CD4-positive, alpha-beta T cell treated with Interleukin-10 for 1 hour (primary cell): ENCODE results near the gene CCDC102B.
"Not testable (repeated sequence)": the region's sequence is repeated elsewhere in the genome, so short reads cannot be mapped to it uniquely, and the experiment has no call there.

Source experiments
- DNase-seq: peaks from one replicate; pipeline ENCODE4 v3.0.0-alpha.2; 2020

The CCDC102B gene

DNA sequence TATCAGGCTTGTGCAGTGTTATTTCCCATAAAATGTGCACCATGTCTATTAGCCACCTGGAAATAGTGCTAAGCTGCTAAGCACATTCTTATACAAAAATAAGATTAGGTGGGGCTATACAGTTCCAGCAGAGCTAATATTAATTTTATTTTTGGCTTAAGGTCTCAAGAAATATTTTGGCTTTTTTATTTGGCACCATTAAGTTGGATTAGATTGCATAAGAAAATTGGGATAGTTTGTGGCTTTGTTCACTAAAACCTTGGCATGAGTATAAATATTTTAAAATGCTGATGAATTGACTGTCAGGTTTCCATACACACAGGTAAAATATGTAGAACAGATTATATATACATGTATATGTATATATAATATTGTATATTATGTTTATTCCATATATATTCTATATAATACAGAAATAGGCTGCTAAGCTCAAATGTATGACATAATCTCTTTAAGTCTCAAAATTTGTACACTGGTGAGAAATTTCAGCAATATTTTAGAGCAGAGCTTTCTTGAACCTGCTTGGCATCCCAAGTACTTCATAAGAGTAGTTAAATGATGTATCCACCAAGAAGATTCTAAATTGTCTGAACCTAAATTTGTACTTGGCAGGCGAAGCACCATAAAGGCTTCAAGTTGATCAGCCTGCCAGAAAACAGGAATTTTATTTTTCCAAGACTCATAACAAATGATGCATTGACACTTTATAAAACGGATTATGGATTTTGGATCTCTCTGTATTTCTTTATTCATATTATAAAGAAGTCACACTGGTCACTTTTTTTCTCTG, 32.6 kb downstream of the CCDC102B start:
- DNase-seq = no peak

DNA sequence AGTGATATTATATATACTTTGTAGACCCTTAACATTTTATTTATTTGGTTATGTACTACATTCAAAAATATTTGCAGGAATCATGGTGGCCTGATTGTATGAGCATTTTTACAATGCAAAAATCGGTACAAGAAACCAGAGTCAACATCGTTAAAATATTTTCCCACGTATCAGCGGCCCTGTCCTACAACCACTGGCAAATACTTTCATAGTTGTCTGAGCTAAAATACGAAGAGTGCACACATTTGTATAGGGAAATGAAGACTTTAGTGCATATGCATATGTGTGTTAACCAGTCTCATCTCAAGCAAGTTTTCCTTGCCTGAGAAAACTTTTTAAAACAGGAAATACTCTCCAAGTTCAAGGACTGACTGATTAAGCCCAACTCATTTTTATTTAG, 35.9 kb downstream of the CCDC102B start:
- DNase-seq = no peak

DNA sequence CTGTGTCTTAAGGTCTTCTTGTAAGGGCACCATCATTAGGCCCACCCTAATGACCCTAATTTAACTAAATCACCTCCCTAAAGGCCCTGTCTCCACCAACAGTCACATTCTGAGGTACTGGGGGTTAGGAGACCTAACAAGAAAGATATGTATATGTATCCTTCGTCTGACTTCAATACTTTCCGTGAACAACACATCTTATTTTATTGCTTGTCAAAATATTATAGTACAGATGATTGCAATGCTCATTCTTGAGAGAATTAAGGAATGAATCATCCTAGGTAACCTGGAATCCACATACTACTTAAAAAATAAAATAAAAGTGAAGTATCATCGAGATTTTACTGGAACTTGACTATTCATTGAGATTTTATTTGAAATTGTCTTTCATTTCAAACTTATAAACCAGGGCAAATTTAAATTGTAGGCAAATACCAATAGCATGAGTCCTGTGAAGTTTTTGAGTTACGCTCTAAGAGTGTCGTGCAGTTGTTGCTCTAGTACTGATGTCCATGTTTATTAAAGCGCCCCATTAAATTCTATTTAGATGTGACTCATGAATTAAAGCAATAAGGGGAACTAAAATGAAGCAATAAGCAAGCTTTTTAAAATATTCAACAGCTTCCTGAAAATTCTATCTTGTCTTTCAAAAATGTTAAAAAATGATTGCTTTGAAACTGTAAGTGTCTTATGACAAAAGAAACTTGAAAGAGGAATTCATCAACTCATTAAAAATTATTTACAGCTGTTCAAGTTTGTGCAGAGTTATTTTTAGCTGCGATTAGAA, 40.0 kb downstream of the CCDC102B start:
- DNase-seq = no peak

DNA sequence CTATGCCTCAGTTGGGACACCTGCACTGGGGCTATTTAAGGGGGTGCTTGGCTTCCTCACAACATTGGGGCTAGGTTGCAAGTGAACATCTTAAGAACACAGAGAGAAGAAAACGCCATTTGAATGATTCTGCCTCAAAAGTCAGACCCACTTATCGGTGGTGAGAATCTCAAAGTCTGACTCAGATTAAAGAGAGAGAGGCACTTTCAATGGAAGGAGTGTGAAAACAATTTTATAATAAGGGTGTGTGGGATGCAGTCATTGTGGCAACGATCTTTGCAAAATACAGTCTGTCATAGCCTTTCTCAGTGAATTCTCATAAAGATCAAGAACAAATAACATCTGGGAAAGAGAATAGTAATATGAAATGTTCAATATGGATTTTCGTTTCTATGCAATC, 41.8 kb downstream of the CCDC102B start:
- no peak for DNase-seq

DNA sequence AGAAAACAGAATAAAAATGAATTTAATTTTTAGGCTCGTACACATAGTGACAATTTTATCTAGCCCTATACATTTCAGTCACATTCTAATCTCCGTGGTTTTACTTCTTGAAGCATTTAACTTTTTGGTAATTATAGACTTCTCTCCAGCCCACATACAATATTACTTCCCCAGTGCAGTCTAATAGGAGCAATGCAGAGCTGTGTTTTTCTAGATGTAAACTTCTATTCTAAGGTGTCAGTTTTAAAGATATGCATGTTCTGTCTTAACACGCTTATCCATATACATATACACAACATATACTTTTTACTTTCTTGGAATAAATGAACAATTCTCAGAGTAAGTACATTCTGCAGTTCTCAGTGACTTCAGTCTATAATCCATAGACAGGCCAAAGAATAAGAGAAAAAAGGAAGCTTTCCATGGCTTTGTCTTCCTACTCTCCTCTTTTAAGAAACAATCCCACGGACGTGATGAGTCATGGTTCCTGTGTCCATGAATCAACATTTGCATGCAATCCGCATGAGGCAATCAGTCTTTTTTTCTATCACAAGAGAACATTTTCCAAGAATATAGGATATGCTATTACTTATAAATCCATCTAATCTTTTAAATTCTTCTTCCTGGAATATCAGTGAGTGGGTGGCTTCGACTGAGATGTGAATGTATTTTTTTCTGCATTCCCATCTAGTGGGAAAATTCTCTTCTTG, 42.8 kb downstream of the CCDC102B start:
- DNase-seq = no peak

DNA sequence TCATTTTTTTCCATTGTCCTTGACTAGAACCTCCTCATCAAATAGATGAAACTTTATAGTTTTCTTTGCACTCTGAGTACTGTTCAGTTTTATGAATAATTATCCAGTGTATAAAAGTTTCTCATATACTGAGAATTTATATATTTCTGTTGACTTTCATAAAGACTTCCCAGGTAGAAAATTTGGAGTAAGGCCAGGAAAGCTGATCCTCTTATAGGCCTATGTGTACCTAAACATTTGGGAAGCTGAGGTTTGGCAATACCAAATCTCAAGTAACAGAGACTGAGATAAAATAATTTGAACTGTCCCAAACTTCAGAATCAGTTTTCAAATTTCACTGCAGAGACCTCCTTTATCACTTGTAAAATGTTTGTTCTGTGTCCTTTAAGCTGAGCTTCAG, 43.4 kb downstream of the CCDC102B start:
- DNase-seq = no peak

DNA sequence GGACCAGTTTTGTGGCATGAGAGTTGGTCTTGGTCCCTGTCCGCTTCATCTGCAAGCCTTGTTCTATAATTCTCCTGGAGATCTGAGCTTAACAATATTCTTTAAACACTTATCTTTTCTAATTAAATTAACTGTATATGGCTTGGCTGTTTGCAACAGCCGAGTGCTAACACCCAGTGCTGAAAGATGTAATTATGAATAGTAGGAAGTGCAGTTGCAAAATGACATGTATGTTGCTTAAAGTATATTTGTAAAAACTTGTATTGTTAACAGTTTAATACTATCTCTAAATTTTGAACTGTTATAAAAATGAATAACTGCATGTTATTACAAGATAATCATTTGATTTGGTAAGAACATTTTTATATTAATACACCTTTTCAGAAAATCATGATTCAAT, 45.1 kb downstream of the CCDC102B start:
- DNase-seq = no peak

DNA sequence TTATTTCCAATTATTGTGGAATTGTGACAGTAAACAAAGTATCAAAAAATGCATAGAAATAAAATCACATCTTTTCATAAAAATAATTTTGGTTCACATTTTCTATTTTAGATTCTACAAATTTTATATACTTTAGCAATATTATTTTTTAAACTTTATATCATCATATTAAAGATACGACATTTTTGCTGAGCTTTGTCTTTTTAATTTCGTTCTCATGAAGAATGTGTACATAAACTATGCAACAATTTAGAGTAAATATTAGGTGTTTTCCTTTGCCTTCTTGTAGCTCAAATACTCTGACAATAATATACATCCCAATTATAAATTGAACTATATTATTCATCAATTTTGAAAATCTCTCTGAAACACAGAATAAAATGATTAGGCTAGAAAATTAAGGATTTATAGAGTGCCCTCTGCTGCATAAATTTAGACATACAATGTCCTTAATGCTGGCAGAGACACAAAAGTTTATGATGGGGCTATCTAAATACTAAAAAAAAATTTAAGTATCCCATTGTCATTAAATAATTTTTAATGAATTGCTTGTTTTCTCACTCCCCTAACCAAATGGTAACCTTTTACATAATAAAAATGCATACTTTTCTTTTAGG, 45.7 kb downstream of the CCDC102B start:
- no peak for DNase-seq

DNA sequence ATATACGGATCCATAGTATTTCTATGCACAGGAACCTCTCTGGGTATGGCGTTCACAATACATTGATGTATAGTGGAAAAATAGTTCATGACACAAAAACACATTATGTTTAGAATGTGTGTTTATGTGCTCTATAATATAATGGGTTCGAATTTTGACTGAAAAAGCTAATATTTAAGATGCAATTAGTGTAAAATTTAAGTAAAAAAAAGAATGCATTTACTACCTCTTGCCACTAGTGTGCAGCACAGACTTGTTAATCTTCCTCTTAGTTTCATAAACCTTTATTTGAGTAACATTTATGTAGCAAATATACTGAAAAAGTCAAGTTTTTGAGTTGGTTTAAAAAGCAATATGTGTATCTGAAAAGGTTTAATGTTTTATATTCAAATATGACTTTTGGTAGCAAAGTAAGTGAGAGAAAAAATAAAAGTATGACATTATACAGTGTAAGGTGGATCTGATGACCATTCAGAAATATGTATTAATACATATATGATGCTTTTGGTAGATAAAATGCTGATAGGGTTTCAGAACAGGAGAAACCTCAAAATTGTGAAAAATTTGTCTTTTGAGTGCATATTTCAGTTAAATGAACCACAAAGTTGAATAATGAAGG, 49.4 kb downstream of the CCDC102B start:
- DNase-seq = peak; percentile 4

DNA sequence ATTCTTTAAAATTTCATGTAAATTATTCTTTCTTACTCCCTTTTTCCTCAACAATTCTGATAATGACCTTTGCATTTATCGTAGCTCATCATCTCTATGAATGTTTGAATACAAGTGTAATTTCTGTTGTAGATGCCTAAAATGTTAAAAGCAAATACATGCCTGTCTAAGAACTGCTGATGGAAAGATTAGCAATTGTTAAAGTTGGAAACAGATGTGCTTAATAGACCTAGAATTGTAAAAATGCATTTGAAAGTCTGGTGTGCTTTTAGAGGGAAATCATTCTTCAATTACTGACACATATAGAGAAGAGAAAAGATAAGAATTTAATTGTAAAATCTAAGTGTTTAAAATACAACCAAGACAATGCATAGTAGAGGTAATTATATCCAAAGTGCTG, 50.4 kb downstream of the CCDC102B start:
- DNase-seq = no peak

DNA sequence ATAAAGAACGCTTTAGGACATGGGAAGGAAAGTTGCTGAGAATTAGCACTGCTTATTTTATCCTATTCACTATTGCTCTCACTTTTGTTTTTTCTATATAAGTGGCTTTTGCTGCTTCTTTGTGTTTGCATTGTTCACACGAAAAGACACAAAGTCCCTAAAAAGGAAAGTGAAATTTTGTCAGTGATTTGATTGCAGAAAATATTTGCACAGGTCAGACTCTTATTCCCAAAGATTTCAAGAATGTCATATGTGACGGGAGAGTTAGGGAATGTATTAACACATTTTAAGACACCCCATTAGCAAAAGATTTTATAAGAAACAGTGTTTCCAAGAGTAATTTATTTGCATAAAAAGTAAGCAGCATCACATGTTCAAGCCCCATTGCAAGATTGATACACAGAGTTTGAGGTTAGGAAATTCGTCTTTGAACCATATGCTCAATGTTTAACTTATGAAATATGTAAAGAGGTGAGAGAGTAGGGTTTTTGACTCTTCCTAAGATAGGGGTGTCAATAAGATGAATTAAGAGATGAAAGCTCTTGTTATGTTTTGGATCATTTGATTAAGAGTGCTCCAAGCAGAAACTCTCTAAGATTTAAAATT, 57.0 kb downstream of the CCDC102B start:
- no peak for DNase-seq

DNA sequence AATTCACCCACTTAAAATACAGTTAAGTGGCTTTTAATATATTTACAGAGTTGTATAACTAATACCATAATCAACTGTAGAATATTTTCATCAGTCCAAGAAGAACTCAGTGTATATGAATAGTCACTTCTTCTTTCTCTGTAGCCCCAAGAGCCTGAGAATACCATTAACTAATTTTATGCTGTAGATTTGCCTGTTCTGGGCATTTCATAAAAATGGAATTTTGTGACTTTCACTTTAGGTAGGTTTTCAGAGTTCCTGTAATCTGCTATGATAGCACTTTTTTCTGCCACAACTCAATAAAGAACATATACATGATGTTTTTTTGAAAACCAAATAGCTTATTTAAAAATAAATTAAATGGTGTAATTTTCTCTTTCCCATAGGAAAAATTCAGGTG, 57.6 kb downstream of the CCDC102B start:
- DNase-seq = no peak

DNA sequence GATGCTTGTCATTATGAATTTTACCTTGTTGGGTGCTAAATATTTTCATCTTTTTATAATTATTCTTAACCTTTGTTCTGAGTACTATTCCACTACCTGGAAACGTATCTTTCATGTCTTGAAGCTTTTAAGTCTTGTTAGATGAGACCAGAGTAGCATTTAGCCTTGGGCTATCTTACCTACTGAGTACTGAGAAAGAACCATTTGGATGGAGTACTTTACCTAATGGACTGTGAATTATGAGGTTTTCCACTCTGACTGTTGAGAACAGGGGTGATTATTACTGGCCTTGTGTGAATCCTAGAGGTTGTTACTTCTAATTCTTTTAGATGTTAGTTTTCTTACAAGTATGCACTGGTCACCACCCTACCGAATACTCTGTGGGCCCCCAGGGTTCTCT, 63.5 kb downstream of the CCDC102B start:
- DNase-seq = no peak

DNA sequence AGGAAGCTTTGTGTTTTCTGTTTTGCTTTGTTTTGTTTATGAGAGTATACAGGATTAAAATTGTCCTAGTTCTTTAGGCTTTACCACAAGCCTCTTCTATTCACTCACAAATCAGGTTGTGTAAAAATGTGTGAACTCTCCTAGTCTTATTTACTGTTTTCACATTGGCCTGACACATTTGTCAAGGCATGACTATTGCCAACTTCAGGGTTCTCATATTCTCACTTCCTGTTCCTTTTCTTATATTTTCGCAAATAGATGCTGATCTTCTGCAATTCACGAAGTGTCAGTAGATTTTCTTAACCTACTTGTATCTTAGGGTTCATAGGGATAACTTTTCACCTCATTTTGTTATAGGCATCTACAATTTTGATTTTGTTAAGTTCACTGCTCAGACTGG, 67.1 kb downstream of the CCDC102B start:
- no peak for DNase-seq

DNA sequence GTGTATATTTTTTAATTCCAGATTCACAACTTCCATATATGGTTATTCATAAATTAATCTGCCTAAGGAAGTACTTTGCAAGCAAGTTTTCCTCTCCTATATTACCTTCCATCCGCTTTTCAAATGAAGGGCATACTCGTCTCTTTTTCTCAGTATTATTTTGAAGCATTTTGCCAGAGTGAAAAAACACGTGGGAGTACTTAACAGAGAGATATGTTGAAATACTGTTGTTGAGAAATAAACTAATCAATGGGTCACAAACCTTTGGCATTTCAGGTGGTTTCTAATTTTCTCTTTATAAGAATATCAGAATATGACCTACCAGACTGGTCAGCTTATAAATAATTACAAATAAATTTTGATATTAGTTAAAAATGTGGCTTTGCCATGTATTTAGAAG, 67.6 kb downstream of the CCDC102B start:
- no peak for DNase-seq

DNA sequence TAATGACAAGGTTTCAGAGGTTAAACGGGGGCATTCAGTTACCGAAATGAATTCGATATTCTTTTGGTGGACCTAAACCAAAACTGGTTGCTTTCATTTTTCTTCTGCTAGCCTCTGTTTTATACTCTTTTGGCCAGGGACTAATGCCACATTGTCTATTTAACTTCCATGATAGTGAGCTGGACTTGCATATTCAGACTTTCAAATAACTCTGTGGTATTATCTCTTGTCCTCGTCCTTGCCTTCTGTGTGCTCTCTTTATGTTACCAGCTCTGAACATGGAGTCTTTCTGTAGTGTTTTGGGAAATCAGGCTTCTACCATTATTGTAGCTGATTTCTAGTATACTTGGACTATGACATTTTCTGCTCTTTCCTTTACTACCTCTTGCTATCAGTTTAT, 75.1 kb downstream of the CCDC102B start:
- DNase-seq = no peak

DNA sequence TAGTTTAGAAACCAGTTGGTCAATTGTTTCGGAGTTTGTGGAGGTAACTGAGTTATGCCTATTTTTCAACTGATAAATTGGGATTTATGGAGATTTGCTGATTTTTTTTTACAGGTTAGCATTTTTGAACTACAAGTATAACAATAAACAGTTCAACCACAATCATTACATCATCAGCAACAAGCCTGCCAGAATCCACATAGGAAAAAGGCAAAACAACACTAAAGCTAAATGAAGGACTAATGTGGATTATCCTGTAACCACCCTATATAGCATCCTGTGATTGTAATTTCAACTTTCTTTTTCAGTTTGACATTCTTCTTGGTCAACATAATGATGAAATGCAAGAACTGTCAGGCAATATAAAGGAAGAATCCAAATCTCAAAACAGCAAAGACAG, 76.5 kb downstream of the CCDC102B start:
- DNase-seq = no peak

DNA sequence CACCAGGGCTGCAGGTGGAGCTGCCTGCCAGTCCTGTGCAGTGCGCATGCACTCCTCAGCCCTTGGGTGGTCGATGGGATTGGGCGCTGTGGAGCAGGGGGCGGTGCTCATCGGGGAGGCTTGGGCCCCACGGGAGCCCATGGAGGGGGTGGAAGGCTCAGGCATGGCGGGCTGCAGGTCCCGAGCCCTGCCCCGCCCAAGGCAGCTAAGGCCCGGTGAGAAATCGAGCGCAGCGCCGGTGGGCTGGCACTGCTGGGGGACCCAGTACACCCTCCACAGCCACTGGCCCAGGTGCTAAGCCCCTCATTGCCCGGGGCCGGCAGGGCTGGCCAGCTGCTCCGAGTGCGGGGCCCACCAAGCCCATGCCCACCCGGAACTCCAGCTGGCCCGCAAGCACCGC, 82.1 kb downstream of the CCDC102B start:
- not testable (repeated sequence) for DNase-seq

DNA sequence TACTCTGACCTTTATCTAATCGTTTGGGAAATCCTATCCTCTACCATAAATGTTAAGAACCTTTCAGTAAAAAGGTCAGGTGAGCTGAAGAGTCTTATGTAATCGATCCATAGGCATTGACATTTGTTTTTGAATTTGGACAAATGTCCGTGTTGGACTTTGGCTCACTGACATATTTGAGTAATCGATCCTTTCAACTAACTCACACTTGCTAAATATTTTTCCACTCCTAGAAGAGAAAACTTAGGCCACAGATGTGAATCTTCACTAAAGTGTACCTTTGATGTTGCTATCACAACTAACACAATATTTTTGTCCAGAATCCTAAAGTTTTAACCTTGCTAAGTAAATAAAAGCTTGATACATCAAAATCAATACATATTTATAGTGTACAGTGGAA, 89.5 kb downstream of the CCDC102B start:
- no peak for DNase-seq

DNA sequence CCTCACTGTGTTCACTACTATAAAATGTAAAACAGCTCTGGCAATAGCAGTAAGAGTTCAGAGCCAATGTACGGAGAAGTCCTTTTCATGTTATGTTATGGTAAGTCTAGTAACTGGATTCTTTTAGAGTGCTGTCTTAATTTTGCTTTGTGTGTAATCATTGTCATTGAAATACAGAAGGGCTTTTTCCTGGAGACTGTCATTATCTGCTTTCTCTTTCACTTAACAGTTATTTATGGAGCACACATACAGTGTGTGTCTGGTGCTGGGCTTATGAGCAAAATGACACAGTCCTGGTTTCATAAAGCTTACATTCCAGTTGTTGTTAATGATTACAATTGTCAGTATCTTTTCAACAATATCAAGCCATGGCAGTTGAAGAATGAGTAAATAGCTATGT, 95.5 kb downstream of the CCDC102B start:
- DNase-seq = no peak

DNA sequence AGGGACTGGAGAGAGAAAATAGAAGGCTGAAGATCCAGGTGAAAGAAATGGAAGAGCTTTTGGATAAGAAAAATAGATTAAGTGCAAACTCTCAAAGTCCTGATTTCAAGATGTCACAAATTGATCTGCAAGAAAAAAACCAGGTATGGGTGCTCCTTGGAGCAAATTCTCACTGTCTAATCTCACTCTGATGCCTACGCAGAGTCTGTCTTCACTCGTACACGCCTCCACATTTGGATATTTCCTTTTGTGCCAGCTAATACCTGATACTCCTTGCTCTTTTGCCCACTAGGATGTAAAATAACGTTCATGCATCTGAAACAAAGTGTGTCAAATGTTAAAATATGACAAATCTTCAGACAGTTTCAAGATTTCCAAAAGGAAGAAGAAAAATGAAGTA, 99.4 kb downstream of the CCDC102B start:
- DNase-seq = no peak

DNA sequence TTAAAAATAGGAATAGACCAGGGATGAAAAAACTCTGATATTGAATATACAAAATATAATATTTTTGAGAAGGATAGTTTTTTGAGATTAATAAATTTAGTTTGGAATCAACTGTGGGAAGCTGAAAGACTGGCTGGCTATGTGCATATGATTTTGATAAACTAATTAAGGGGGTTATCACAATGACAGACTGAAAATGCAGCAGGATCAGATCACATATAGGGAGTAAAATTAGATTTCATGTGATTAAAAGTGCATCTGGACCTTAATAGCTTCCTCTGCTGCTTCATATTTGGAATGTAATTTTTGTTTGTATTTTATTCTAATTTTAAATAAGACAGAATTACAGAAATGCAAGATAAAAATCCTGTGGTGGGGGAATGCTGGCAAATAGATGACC, 111.7 kb downstream of the CCDC102B start:
- no peak for DNase-seq

DNA sequence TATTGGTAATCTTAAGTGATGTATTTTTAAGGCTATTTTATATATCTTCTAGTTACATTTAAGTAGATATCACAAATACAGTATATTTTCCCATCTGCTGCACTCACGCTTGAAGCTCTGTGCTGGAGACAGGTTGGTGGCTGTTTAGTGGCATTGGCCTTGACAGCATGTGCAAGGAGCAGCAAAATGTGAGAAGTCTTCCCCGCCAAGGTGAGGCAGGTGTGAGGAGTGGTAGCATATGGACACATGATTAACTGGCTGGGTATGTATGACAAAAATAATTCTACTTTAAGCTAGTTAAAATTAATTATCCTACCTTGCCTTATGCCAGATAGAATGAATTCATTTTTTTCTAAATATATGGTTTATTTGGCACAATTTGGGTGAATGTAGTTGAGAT, 117.2 kb downstream of the CCDC102B start:
- DNase-seq = no peak
